ENCODE data around the gene C16orf86. TPM values are rescaled to one million over a fixed set of nuclear protein-coding genes. Genes with fewer than 3 reads are reported as not detected.

The C16orf86 gene
- total and polyA plus RNA-seq, 2 of the 8 experiments (the other 6 are each of a cell fraction or from before 2014, with no cell fraction given): 1.4 to 2.3 TPM

- TF ChIP-seq ATF2 (IDR thresholded peaks at IDR 0.05; ENCODE audit: low read length) (no peak), CTBP2 (IDR thresholded peaks at IDR 0.05; ENCODE audit: borderline replicate concordance, insufficient read depth, insufficient read length, low read length) (no peak)
These were observed 8.9 kb downstream of the C16orf86 start (continued) for GRCh38 chr16:67675579-67675935.

All from H1 (cell line).